A549 (cell line): ENCODE measurements around the gene SPRR2A.

Experiments used
- CHD2 ChIP-seq: fragments of 150-350 bp; IDR thresholded peaks from 2 replicates; pipeline ENCODE4 v1.6.1; 2014; ENCODE audit warnings: low read length; ENCODE audit not compliant: partially characterized antibody
- ESRRA ChIP-seq: fragments of 150-350 bp; IDR thresholded peaks from 2 replicates; pipeline ENCODE4 v1.6.1; 2014; ENCODE audit warnings: mild to moderate bottlenecking, low read length, borderline replicate concordance
- FOXS1 ChIP-seq: fragments of 250-450 bp; sonication (Bioruptor Pico); IDR thresholded peaks from 2 replicates; pipeline ENCODE4 v1.5.0; 2020; ENCODE audit warnings: mild to moderate bottlenecking, moderate library complexity
- GATA3 ChIP-seq: IDR thresholded peaks from 2 replicates; pipeline ENCODE4 v1.6.1; 2012; ENCODE audit warnings: borderline replicate concordance
- POLR2A ChIP-seq: IDR thresholded peaks from 2 replicates; pipeline ENCODE4 v1.6.1; 2012; ENCODE audit warnings: mild to moderate bottlenecking, low read length
- TF ChIP-seq, protein P1 (sequence below): fragments of >200 bp; sonication (Bioruptor Twin); formaldehyde crosslinking; IDR thresholded peaks from 3 replicates; pipeline ENCODE4 v1.5.1; 2016
- TF ChIP-seq, protein P2 (sequence below): fragments of 150-350 bp; IDR thresholded peaks from 2 replicates; pipeline ENCODE4 v1.6.1; 2014; ENCODE audit warnings: low read depth, mild to moderate bottlenecking, low read length

DNA sequence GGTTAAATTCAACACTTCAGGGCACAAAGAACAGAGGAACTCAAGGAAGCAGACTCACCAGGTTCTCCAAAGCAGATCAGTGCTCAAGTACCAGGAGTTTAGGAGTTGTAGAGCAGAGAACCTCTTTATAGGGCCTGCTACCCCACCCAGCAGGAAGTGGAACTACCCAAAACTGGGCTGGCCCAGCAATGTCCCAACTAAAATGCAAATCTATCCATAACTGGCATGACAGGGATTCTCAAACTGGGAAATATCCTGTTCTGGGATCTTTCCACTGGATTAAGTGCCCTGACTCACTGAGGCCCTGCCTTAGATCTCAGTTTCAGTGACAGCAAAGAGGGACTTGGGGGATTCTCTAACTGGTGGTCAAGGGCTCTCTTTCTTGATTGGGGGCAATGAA, 37.1 kb upstream of the SPRR2A start, which contains the start of gene SPRR2E:
- TF ChIP-seq, protein P1, sequence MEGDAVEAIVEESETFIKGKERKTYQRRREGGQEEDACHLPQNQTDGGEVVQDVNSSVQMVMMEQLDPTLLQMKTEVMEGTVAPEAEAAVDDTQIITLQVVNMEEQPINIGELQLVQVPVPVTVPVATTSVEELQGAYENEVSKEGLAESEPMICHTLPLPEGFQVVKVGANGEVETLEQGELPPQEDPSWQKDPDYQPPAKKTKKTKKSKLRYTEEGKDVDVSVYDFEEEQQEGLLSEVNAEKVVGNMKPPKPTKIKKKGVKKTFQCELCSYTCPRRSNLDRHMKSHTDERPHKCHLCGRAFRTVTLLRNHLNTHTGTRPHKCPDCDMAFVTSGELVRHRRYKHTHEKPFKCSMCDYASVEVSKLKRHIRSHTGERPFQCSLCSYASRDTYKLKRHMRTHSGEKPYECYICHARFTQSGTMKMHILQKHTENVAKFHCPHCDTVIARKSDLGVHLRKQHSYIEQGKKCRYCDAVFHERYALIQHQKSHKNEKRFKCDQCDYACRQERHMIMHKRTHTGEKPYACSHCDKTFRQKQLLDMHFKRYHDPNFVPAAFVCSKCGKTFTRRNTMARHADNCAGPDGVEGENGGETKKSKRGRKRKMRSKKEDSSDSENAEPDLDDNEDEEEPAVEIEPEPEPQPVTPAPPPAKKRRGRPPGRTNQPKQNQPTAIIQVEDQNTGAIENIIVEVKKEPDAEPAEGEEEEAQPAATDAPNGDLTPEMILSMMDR: no peak
- TF ChIP-seq, protein P2, sequence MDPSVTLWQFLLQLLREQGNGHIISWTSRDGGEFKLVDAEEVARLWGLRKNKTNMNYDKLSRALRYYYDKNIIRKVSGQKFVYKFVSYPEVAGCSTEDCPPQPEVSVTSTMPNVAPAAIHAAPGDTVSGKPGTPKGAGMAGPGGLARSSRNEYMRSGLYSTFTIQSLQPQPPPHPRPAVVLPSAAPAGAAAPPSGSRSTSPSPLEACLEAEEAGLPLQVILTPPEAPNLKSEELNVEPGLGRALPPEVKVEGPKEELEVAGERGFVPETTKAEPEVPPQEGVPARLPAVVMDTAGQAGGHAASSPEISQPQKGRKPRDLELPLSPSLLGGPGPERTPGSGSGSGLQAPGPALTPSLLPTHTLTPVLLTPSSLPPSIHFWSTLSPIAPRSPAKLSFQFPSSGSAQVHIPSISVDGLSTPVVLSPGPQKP: no peak
- no peak for TF ChIP-seq POLR2A
- TF ChIP-seq ESRRA: no peak
- no peak for TF ChIP-seq CHD2
- no peak for TF ChIP-seq GATA3
- no peak for TF ChIP-seq FOXS1 (CRISPR knock-in tag)
